ENCODE measurements around the gene SLC4A8. TPM values are rescaled to one million over a fixed set of nuclear protein-coding genes. Genes with fewer than 3 reads are reported as not detected.
A peak's percentile ranks its signal among the peaks of the same experiment; 100 is the strongest.

SLC4A8 gene
- 1 to 10 TPM; 1.9 to 4.6 TPM for total RNA-seq

- peak within 1 kb of the TSS; percentile 85 to 88 for H3K4me3 Mint-ChIP-seq
- peak; percentile 94 to 95 for ATAC-seq (replicated peaks in 1 of 2)
- H3K4me1 Mint-ChIP-seq (ENCODE audit: low read depth): peaks cover 12% of the 10 kb centered on the region
- H3K27ac Mint-ChIP-seq: peak within 1 kb of the TSS; percentile 54
- H3K9me3 Mint-ChIP-seq: no peaks in the 10 kb centered on the region
- H3K27me3 Mint-ChIP-seq (ENCODE audit: low read depth): no peaks in the 10 kb centered on the region
- H3K36me3 Mint-ChIP-seq (ENCODE audit: insufficient read depth in 2 of 2): no peaks in the 10 kb centered on the region
- DNase-seq: peak; percentile 84 to 90
Measured at GRCh38 chr12:51424662-51425539, at the start of gene SLC4A8. Gene SLC4A8, plus strand, starts transcription at chr12:51424831. Its CDS starts 157 bp downstream, at chr12:51424988.

GRCh38 chr12:51374856-51375255 is 49.8 kb upstream of the SLC4A8 start:
- H3K4me3 Mint-ChIP-seq: no peak overlapping the region
- ATAC-seq (replicated peaks in 1 of 2) (no peak), DNase-seq (no peak)
- H3K36me3 Mint-ChIP-seq (ENCODE audit: insufficient read depth in 2 of 2): peaks cover 9 to 17% of the 10 kb centered on the region in 2 donors
- no peaks in the 10 kb centered on the region for H3K9me3 Mint-ChIP-seq
- peaks cover 44% of the 10 kb centered on the region for H3K4me1 Mint-ChIP-seq (ENCODE audit: low read depth)
- H3K27me3 Mint-ChIP-seq (ENCODE audit: low read depth): no peaks in the 10 kb centered on the region
- H3K27ac Mint-ChIP-seq: no peak overlapping the region

GRCh38 chr12:51377099-51377984 is 47.3 kb upstream of the SLC4A8 start:
- H3K9me3 Mint-ChIP-seq: no peaks in the 10 kb centered on the region
- no peak overlapping the region for H3K27ac Mint-ChIP-seq
- ATAC-seq (replicated peaks in 1 of 2) (no peak), DNase-seq (no peak)
- H3K4me1 Mint-ChIP-seq (ENCODE audit: low read depth): peaks cover 32% of the 10 kb centered on the region
- H3K4me3 Mint-ChIP-seq: no peak overlapping the region
- H3K27me3 Mint-ChIP-seq (ENCODE audit: low read depth): no peaks in the 10 kb centered on the region
- H3K36me3 Mint-ChIP-seq (ENCODE audit: insufficient read depth in 2 of 2): peaks cover 9 to 21% of the 10 kb centered on the region in 2 donors

DNA sequence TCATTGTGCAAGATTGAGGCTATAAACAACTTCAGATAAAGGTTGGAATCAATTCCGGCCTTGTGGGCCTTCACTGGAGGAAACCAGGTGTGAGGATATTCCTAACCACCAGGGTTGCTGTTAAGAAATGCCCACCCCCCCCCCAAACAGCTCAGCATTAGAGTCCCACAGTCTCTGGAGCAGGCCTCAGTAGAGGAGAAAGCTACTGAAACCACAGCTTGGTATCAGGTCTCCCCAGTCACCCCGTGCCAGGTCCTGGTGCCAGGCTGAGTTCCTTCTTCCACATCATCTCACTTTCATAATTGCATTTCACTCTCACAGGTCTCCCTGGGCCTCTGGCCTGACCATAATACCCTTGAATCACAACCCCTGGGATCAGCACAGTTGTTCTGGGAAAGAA is 45.9 kb upstream of the SLC4A8 start:
- H3K4me3 Mint-ChIP-seq: no peak overlapping the region
- ATAC-seq (replicated peaks in 1 of 2) (no peak), DNase-seq (no peak)
- H3K36me3 Mint-ChIP-seq (ENCODE audit: insufficient read depth in 2 of 2): peaks cover 5 to 25% of the 10 kb centered on the region in 2 donors
- H3K27ac Mint-ChIP-seq: no peak overlapping the region
- peaks cover 37% of the 10 kb centered on the region for H3K4me1 Mint-ChIP-seq (ENCODE audit: low read depth)
- no peaks in the 10 kb centered on the region for H3K9me3 Mint-ChIP-seq
- H3K27me3 Mint-ChIP-seq (ENCODE audit: low read depth): no peaks in the 10 kb centered on the region

DNA sequence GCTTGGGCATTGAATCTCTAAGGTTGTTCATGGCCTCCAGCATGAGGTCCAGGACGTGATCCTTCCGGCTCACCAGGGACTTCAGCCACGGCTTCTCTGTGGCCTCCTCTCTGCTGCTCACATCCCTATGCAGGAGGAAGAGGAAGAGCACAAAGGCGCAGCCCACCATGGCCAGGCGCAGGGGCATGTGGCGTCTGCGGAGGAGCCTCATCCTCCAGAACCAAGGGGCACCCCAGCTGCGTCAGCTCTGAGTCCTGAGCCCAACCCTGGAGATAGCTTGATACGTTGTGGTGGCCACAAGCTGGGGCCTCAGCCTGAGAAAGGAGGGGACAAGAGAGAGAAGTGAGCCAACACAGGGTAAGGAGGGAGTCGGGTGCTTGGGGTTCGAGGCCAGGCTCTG is 45.1 kb upstream of the SLC4A8 start:
- no peak for ATAC-seq (replicated peaks in 1 of 2)

GRCh38 chr12:51381226-51382079 is 43.2 kb upstream of the SLC4A8 start:
- Mint-ChIP-seq H3K36me3 (ENCODE audit: insufficient read depth in 2 of 2) (peaks cover 0 to 19% of the 10 kb centered on the region in 2 donors), H3K27ac (peak overlapping the region; percentile 27), H3K4me1 (ENCODE audit: low read depth) (peaks cover 40% of the 10 kb centered on the region), H3K27me3 (ENCODE audit: low read depth) (no peaks in the 10 kb centered on the region), H3K9me3 (no peaks in the 10 kb centered on the region), H3K4me3 (no peak overlapping the region)
- no peak for ATAC-seq (replicated peaks in 1 of 2)
- DNase-seq: no peak

More for the DNA sequence above, 45.1 kb upstream of the SLC4A8 start:
- no peak overlapping the region for H3K4me3 Mint-ChIP-seq
- peaks cover 43% of the 10 kb centered on the region for H3K4me1 Mint-ChIP-seq (ENCODE audit: low read depth)
- peaks cover 5 to 25% of the 10 kb centered on the region in 2 donors for H3K36me3 Mint-ChIP-seq (ENCODE audit: insufficient read depth in 2 of 2)
- H3K9me3 Mint-ChIP-seq: no peaks in the 10 kb centered on the region
- H3K27ac Mint-ChIP-seq: no peak overlapping the region
- DNase-seq: no peak
- H3K27me3 Mint-ChIP-seq (ENCODE audit: low read depth): no peaks in the 10 kb centered on the region

- Mint-ChIP-seq H3K27me3 (ENCODE audit: low read depth) (no peaks in the 10 kb centered on the region), H3K4me1 (ENCODE audit: low read depth) (peaks cover 45% of the 10 kb centered on the region), H3K9me3 (no peaks in the 10 kb centered on the region), H3K36me3 (ENCODE audit: insufficient read depth in 2 of 2) (peaks cover 0 to 19% of the 10 kb centered on the region in 2 donors), H3K27ac (no peak overlapping the region), H3K4me3 (no peak overlapping the region)
- ATAC-seq (replicated peaks in 1 of 2) (no peak), DNase-seq (no peak)
Measured at GRCh38 chr12:51382173-51382572, 42.5 kb upstream of the SLC4A8 start.

DNA sequence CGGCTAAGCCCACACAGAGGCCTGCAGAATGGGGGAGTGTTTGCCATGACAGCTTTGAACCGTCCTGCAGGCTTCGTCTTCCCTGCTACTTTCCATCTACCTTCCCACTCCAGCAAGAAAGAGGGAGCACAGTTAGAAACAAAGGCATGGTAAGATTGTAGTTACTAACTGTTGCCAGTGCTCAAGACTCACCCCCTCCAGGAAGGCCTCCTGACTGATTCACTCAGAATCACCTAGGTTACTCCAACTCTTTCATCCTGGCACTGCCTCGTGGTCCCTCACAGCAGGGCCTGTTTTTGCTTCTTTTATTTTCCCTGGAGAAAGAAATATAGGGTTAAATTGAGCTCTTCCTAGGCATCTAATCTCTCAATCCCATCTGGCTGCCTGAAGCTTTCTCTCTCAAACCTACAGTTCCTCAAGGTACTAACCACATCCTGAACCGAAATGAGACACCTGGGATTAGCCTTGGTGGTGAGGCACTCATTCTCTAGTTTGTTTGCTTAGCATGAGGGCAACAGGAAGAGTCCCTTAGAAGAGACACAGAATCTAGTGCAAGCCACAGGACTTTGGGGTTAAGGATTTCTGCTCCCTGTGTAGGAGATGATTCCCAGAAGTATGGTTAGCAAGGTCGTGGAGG is 41.2 kb upstream of the SLC4A8 start:
- H3K4me3 Mint-ChIP-seq: no peak overlapping the region
- no peak overlapping the region for H3K27ac Mint-ChIP-seq
- DNase-seq: no peak
- peaks cover 56% of the 10 kb centered on the region for H3K4me1 Mint-ChIP-seq (ENCODE audit: low read depth)
- H3K9me3 Mint-ChIP-seq: no peaks in the 10 kb centered on the region
- peaks cover 0 to 12% of the 10 kb centered on the region in 2 donors for H3K36me3 Mint-ChIP-seq (ENCODE audit: insufficient read depth in 2 of 2)
- ATAC-seq (replicated peaks in 1 of 2): peak; percentile 44 to 58
- H3K27me3 Mint-ChIP-seq (ENCODE audit: low read depth): no peaks in the 10 kb centered on the region

DNA sequence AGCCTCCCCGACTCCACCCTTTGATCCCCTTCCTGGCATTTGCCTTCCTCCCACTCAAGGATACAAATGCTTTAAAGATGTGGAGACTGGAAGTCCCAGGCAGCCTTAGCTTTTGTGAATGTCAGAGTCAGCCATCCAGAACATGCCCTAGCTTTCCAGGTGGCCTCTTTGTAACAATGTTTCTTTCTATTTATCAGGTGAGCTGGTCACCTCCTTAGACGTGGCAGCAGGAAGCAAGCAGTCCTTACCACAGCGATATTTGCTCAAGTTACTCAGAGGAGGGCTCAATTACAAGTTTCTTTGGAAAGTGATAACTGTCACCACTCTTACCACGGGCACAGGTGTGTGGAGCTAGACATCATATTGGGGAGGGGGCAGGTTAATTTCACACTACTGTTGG is 38.3 kb upstream of the SLC4A8 start:
- no peak for DNase-seq
- Mint-ChIP-seq H3K36me3 (ENCODE audit: insufficient read depth in 2 of 2) (peaks cover 0 to 11% of the 10 kb centered on the region in 2 donors), H3K9me3 (no peaks in the 10 kb centered on the region), H3K27me3 (ENCODE audit: low read depth) (no peaks in the 10 kb centered on the region), H3K4me3 (no peak overlapping the region), H3K4me1 (ENCODE audit: low read depth) (peaks cover 77% of the 10 kb centered on the region), H3K27ac (no peak overlapping the region)
- ATAC-seq (replicated peaks in 1 of 2): no peak

DNA sequence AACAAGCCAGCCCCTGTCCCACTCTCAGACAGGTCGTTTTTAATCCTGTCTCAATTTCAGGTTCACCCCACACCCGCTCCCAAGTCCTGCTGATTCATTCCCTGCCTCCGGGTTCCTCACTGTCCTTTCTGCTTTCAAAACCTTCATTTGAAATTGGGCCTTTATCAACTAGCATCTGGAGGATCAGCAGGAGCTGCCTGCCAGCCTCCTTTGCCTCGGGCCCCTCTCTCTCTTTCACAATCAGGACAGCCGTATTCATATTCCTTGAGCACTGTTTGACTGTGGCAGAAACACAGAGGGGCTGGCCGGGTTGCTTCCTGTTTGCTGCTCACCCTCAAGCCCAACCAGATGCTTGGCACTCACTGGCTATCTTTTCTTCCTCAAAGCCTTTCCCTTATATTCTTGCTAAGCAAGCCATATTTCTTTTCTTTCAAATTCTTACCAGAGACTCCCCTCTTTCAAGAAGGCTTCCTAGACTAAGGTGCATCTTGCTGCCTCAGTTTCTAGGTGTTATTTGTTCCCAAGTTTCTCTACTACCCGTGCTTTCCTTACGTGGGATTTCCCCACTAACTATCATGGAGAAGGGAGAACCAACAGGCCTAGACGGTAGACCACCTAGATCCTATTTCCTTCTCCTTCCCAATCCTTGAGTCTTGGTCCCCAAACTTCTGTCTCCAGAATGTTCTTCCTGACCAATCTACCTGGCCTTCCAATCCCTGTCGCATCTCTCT is 36.4 kb upstream of the SLC4A8 start:
- H3K4me3 Mint-ChIP-seq: no peak overlapping the region
- H3K9me3 Mint-ChIP-seq: no peaks in the 10 kb centered on the region
- DNase-seq (no peak), ATAC-seq (replicated peaks in 1 of 2) (no peak)
- H3K27me3 Mint-ChIP-seq (ENCODE audit: low read depth): no peaks in the 10 kb centered on the region
- H3K4me1 Mint-ChIP-seq (ENCODE audit: low read depth): peaks cover 76% of the 10 kb centered on the region
- H3K36me3 Mint-ChIP-seq (ENCODE audit: insufficient read depth in 2 of 2): no peaks in the 10 kb centered on the region
- peak overlapping the region; percentile 10 for H3K27ac Mint-ChIP-seq

- H3K9me3 Mint-ChIP-seq: no peaks in the 10 kb centered on the region
- H3K4me3 Mint-ChIP-seq: no peak overlapping the region
- peak overlapping the region; percentile 10 for H3K27ac Mint-ChIP-seq
- no peaks in the 10 kb centered on the region for H3K27me3 Mint-ChIP-seq (ENCODE audit: low read depth)
- ATAC-seq (replicated peaks in 1 of 2) (no peak), DNase-seq (no peak)
- H3K4me1 Mint-ChIP-seq (ENCODE audit: low read depth): peaks cover 76% of the 10 kb centered on the region
- no peaks in the 10 kb centered on the region for H3K36me3 Mint-ChIP-seq (ENCODE audit: insufficient read depth in 2 of 2)
Measured at GRCh38 chr12:51388846-51389245, 35.8 kb upstream of the SLC4A8 start.

Measured in activated T-cell treated with anti-CD3 and anti-CD28 coated beads, Interleukin-2, amount 50 U/mL, for 72 hours (primary cell).